HEK293 (cell line): ENCODE measurements around the gene MTMR12.

Source experiments
- ATF2 ChIP-seq: fragments of 450-650 bp; formaldehyde crosslinking; IDR thresholded peaks from 2 replicates; pipeline ENCODE4 v1.5.1; 2016; ENCODE audit warnings: missing biosample characterization, missing genetic modification characterization, low read depth
- CTCF ChIP-seq: fragments of 450-650 bp; formaldehyde crosslinking; IDR thresholded peaks from 2 replicates; pipeline ENCODE4 v1.5.1; 2016; ENCODE audit warnings: missing biosample characterization, missing genetic modification characterization
- MEIS1 ChIP-seq: sonication (generic); formaldehyde crosslinking; IDR thresholded peaks from 2 replicates; pipeline ENCODE4 v1.8.1; 2022; ENCODE audit warnings: missing genetic modification reagents, mild to moderate bottlenecking, borderline replicate concordance
- MZF1 ChIP-seq: fragments of 450-650 bp; formaldehyde crosslinking; IDR thresholded peaks from 2 replicates; pipeline ENCODE4 v1.5.1; 2017; ENCODE audit warnings: missing biosample characterization, missing genetic modification characterization, borderline replicate concordance
- PRDM6 ChIP-seq: fragments of 450-650 bp; formaldehyde crosslinking; IDR thresholded peaks from 2 replicates; pipeline ENCODE4 v1.5.1; 2017; ENCODE audit warnings: missing biosample characterization, missing genetic modification characterization
- REST ChIP-seq: fragments of 450-650 bp; formaldehyde crosslinking; IDR thresholded peaks from 2 replicates; pipeline ENCODE4 v1.5.1; 2016; ENCODE audit warnings: missing biosample characterization, missing genetic modification characterization
- YY1 ChIP-seq: fragments of 450-650 bp; formaldehyde crosslinking; IDR thresholded peaks from 2 replicates; pipeline ENCODE4 v1.5.1; 2018; ENCODE audit warnings: missing biosample characterization, missing genetic modification characterization
- ZNF114 ChIP-seq: fragments of 450-650 bp; formaldehyde crosslinking; IDR thresholded peaks from 2 replicates; pipeline ENCODE4 v1.5.0; 2017; ENCODE audit warnings: missing biosample characterization, missing genetic modification characterization
- ZNF239 ChIP-seq: fragments of 450-650 bp; formaldehyde crosslinking; IDR thresholded peaks from 2 replicates; pipeline ENCODE4 v1.5.1; 2016; ENCODE audit warnings: missing biosample characterization, missing genetic modification characterization
- ZNF24 ChIP-seq: fragments of 450-650 bp; formaldehyde crosslinking; IDR thresholded peaks from 2 replicates; pipeline ENCODE4 v1.5.1; 2016; ENCODE audit warnings: missing biosample characterization, missing genetic modification characterization
- ZNF324 ChIP-seq: fragments of 450-650 bp; formaldehyde crosslinking; IDR thresholded peaks from 2 replicates; pipeline ENCODE4 v1.5.1; 2016; ENCODE audit warnings: missing biosample characterization, missing genetic modification characterization
- ZNF555 ChIP-seq: fragments of 450-650 bp; formaldehyde crosslinking; conservative IDR thresholded peaks from 2 replicates; pipeline ENCODE4 v1.5.1; 2017; ENCODE audit warnings: missing biosample characterization, mild to moderate bottlenecking, missing genetic modification characterization, inconsistent platforms

- TF ChIP-seq ZNF324 (tag by site-specific recombination): no peak
- no peak for TF ChIP-seq REST (tag by site-specific recombination)
- TF ChIP-seq CTCF (tag by site-specific recombination): no peak
- TF ChIP-seq PRDM6: no peak
- no peak for TF ChIP-seq MZF1 (tag by site-specific recombination)
- TF ChIP-seq ZNF555 (tag by site-specific recombination): no peak
- no peak for TF ChIP-seq ZNF24 (tag by site-specific recombination)
- no peak for TF ChIP-seq ATF2 (tag by site-specific recombination)
- no peak for TF ChIP-seq MEIS1 (CRISPR knock-in tag)
- no peak for TF ChIP-seq ZNF239 (tag by site-specific recombination)
- TF ChIP-seq ZNF114: no peak
- TF ChIP-seq YY1: no peak
Measured at GRCh38 chr5:32259033-32259432, 53.7 kb downstream of the MTMR12 start.
